ENCODE data around the gene RIMS4.

GRCh38 chr20:44720621-44720996 lies 89.7 kb downstream of the RIMS4 start:
- TF ChIP-seq GATA2 (IDR thresholded peaks at IDR 0.05; ENCODE audit: low read depth, low read length), result no peak
- TF ChIP-seq GATA3 (IDR thresholded peaks at IDR 0.05; ENCODE audit: low read depth, low read length), result no peak

All from SH-SY5Y (cell line).